ENCODE data around the gene NEGR1. TPM values are rescaled to one million over a fixed set of nuclear protein-coding genes. Genes with fewer than 3 reads are reported as not detected.

NEGR1 gene
- total RNA-seq, 4 donors from 2014 or later: 33.3 to 73.0 (median 54.1) TPM

DNA sequence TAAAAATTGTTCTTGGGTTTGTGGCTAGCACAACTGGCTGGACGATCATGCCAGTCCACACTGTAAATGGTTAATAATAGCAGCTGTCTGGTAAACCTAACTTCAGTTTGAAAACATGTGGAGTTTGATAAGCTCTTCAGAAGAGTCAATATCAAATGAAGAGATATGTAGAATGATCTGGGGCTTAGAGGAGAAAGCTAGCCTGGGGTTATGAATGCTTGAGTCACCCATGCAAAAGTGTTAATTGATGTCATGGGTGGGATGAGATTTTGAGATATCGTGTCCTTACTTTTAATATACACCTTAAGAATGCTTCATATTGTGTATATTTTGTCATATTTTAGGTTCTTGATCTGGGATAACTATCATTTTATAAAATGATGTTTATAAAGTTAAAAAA lies 646.8 kb downstream of the NEGR1 start:
- no peaks in the 10 kb centered on the region for H3K36me3 ChIP-seq
- 92 to 93% methylated on average over 2 of the region's 2 CpGs for WGBS, 2 donors (ENCODE audit: low coverage in 1 of 2)
- no peaks in the 10 kb centered on the region for H3K4me1 ChIP-seq
- TF ChIP-seq POLR2A (IDR thresholded peaks at IDR 0.05) (no peak), POLR2AphosphoS5 (IDR thresholded peaks at IDR 0.05) (no peak), EP300 (IDR thresholded peaks at IDR 0.05) (no peak), CTCF (IDR thresholded peaks at IDR 0.05) (no peak)
- no peak overlapping the region for H3K4me3 ChIP-seq
- no peaks in the 10 kb centered on the region for H3K9me3 ChIP-seq
- no peaks in the 10 kb centered on the region for H3K27me3 ChIP-seq
- no peak for ATAC-seq
- no peak overlapping the region for H3K27ac ChIP-seq

GRCh38 chr1:71634159-71634558 lies 648.2 kb downstream of the NEGR1 start:
- Histone ChIP-seq H3K36me3 (no peaks in the 10 kb centered on the region), H3K27me3 (no peaks in the 10 kb centered on the region), H3K4me3 (no peak overlapping the region), H3K4me1 (no peaks in the 10 kb centered on the region), H3K9me3 (no peaks in the 10 kb centered on the region), H3K27ac (no peak overlapping the region)
- TF ChIP-seq POLR2A (IDR thresholded peaks at IDR 0.05) (no peak), EP300 (IDR thresholded peaks at IDR 0.05) (no peak)
- no peak for ATAC-seq

- WGBS, 2 donors (ENCODE audit: low coverage in 1 of 2): 83 to 100% methylated on average over 1 of the region's 1 CpG
- no peaks in the 10 kb centered on the region for H3K36me3 ChIP-seq
- H3K4me1 ChIP-seq: no peaks in the 10 kb centered on the region
- H3K27ac ChIP-seq: no peak overlapping the region
- ATAC-seq: no peak
- TF ChIP-seq POLR2A (IDR thresholded peaks at IDR 0.05) (no peak), EP300 (IDR thresholded peaks at IDR 0.05) (no peak), POLR2AphosphoS5 (IDR thresholded peaks at IDR 0.05) (no peak), CTCF (IDR thresholded peaks at IDR 0.05) (no peak)
- H3K4me3 ChIP-seq: no peak overlapping the region
- H3K9me3 ChIP-seq: no peaks in the 10 kb centered on the region
- H3K27me3 ChIP-seq: no peaks in the 10 kb centered on the region
These were observed 652.3 kb downstream of the NEGR1 start for GRCh38 chr1:71630073-71630472.

- Histone ChIP-seq H3K9me3 (no peaks in the 10 kb centered on the region), H3K4me1 (no peaks in the 10 kb centered on the region), H3K27me3 (no peaks in the 10 kb centered on the region), H3K4me3 (no peak overlapping the region), H3K27ac (no peak overlapping the region), H3K36me3 (no peaks in the 10 kb centered on the region)
- TF ChIP-seq POLR2AphosphoS5 (IDR thresholded peaks at IDR 0.05): no peak
- no peak for TF ChIP-seq POLR2A (IDR thresholded peaks at IDR 0.05)
- no peak for TF ChIP-seq CTCF (IDR thresholded peaks at IDR 0.05)
- no peak for TF ChIP-seq EP300 (IDR thresholded peaks at IDR 0.05)
- no peak for ATAC-seq
These were observed 657.3 kb downstream of the NEGR1 start for GRCh38 chr1:71625004-71625403.

GRCh38 chr1:71623888-71624287 lies 658.5 kb downstream of the NEGR1 start:
- H3K36me3 ChIP-seq: no peaks in the 10 kb centered on the region
- H3K9me3 ChIP-seq: no peaks in the 10 kb centered on the region
- no peak overlapping the region for H3K4me3 ChIP-seq
- no peaks in the 10 kb centered on the region for H3K4me1 ChIP-seq
- no peaks in the 10 kb centered on the region for H3K27me3 ChIP-seq
- TF ChIP-seq EP300 (IDR thresholded peaks at IDR 0.05): no peak
- no peak for TF ChIP-seq POLR2A (IDR thresholded peaks at IDR 0.05)
- no peak for TF ChIP-seq CTCF (IDR thresholded peaks at IDR 0.05)
- TF ChIP-seq POLR2AphosphoS5 (IDR thresholded peaks at IDR 0.05): no peak
- H3K27ac ChIP-seq: no peak overlapping the region
- no peak for ATAC-seq
- 100% methylated on average over 1 of the region's 1 CpG for WGBS, 2 donors (ENCODE audit: low coverage in 1 of 2)

GRCh38 chr1:71621785-71622184 lies 660.6 kb downstream of the NEGR1 start:
- Histone ChIP-seq H3K27me3 (no peaks in the 10 kb centered on the region), H3K4me3 (no peak overlapping the region), H3K36me3 (no peaks in the 10 kb centered on the region), H3K27ac (no peak overlapping the region), H3K9me3 (no peaks in the 10 kb centered on the region), H3K4me1 (no peaks in the 10 kb centered on the region)
- TF ChIP-seq EP300 (IDR thresholded peaks at IDR 0.05): no peak
- WGBS, 2 donors (ENCODE audit: low coverage in 1 of 2): 33 to 56% methylated on average over 1 of the region's 1 CpG
- no peak for ATAC-seq

Data from gastroesophageal sphincter (tissue), 4 donors.